ENCODE measurements around the gene TTBK2. TPM values are rescaled to one million over a fixed set of nuclear protein-coding genes. Genes with fewer than 3 reads are reported as not detected.

The TTBK2 gene
- total RNA-seq, 1 experiment from 2014 or later, result 12.5 TPM

DNA sequence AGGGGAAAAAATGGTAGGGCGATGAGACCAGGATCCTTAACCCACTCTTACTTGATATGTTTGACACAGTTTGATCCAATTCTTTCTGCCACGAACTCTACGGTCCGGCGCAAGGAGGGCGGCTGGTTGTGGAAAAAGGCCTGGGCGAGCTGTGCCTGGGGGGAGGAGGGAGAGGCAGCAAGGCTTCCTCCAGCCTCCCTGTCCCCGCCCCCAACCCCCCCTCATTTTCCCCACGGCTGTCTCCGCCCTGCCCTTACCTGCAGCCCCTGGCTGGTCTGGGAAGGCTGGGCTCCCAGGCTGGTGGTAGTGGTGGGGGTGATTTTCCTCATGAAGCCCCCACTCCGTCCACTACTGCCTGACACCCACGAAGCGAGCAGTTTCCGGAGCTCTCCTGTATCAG lies 191.6 kb downstream of the TTBK2 start:
- DNase-seq (ENCODE audit: low spot score), result no peak

DNA sequence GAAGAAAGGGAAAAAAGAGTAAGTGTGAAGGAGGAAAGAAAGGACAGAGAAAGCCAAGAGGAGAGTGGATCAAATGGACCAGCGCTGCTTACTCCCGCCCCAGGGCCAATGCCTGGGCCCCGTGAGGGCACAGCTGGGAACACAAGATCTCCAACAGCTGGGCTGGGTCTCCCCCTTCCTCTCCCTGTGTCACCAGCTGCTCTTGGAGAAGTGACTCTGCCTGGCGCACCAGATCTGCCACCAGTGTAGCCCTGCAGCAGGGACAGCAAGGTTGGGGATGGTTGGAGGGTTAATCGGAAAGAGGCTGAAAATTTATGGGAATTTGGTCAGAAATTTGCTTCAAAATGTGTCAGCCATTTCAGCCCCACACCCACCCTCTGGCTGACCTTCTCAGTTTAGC lies 192.0 kb downstream of the TTBK2 start:
- DNase-seq (ENCODE audit: low spot score), result no peak

DNA sequence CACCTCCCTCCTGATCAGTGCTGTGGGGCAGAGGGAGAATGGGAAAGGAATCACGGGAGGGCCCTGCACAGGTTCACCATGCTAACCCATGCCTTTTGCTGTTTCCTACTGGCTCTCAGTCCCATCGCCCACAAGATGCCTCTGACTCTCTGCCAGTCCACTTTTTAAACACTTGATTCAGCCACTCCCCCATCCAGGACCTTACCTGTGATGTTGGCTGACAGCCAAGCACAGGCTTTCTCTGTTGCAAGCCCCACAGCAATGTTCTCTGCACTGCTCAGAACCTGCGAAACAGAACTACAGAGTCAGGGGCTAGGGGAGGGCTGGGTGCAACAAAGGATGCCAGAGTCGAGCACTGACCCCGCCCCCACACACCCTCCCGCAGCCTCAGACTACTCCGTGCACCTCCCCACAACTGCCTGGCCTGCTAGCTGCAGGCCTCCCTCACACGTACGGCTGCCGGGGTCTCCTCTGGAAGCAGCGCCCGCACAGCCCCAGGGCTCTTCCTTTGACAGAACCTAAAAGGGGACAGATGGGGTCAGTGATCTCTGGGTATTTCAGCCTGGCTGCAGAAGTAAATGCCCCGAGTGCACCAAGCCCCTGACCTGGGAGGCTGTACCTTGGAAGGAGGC lies 192.7 kb downstream of the TTBK2 start:
- no peak for DNase-seq (ENCODE audit: low spot score)

DNA sequence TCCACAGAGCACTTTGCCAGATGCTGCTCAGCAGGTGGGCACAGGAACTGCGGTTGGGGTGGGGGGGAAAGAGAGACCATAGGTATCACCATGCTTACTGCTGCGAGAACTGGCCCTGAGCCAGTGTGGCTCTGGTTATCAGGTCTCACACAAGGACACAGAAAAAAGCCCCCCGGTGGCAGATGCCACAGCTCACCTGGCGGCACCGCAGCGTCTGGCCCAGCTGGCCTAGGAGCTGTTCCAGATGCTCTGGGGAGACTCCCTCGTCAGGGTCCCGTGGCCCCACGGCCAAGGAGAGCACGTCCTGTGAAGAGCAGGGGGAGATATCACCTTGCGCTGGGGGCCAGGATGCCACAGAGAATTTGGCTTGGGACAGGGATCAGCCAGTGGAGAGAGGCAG lies 194.5 kb downstream of the TTBK2 start:
- no peak for DNase-seq (ENCODE audit: low spot score)

DNA sequence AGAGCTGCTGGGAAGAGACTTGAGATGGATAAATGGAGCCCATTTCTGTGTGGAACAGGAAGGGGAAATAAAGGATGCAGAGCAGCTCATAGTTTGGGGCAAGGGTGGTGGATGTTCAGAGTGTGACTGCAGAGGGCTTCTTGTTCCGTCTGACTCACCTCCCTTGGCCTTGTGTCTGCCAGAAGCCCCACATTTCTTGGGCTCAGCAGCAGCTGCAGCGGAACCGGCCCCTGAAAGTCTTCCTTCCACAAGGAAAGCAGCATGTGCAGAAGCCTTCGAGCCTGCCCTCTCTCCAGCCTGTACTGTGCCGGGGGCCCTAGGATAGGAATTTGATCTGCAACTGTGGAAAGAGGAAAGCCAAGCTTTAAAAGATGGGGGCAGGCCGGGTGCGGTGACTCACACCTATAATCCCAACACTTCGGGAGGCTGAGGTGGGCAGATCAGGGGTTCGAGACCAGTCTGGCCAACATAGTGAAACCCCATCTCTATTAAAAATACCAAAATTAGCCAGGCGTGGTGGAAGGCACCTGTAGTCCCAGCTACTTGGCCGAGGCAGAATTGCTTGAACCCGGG lies 195.2 kb downstream of the TTBK2 start:
- no peak for DNase-seq (ENCODE audit: low spot score)

DNA sequence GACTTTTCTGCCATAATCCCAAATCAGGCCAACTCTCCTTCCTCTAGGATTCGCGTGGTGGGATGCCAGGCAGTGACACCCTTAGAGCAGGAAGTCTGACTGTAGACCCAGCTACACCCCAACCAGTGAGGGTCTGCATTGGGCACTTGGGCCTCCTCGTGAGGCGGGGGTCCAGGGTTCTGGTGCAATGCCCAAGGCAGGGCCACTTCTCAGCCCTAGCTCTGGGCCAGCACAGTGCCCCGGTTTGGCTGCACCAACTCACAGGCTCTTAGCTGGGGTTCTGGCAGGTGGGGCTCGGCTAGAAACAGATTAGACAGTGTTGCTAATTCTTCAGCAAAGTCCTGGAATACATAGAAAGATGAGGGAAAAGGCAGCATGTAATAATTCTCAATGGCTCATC lies 196.3 kb downstream of the TTBK2 start:
- no peak for DNase-seq (ENCODE audit: low spot score)

DNA sequence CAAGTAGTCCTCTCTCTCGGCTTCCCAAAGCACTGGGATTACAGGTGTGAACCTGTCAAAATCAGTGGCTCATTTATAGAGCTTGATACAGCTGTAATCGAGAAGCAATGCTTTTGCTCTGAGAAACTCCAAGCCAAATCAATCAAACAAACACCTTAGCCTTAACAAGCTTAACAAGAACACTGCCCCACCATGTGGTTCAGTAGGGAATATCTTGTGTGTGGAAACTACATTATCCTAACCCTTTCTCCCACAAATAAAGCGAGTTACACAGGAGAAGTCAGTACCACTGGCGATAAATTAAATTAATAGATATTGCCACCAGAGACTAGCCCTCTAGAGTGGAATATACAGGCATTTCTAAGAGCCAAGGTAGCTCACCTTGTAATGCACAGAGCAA lies 197.5 kb downstream of the TTBK2 start:
- DNase-seq (ENCODE audit: low spot score), result peak; percentile 19

DNA sequence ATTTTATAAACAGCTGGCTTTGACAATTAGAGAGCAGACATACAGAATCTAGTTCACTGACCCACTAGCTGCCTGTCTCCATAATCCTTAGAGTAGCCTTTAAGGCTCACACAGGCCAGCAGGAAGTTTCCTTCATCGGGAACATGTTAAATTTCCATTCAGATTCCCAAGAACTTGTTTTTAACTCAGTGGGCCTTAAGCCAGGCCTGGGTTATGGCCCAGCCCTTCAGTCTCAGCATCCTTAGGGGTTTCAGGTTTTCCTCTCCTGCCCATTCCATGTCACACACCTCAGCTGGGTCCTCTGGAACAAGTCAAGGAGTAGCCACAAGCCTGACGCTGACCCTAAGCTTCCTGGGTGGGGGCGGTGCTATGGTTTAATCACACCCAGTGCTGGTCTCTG lies 198.7 kb downstream of the TTBK2 start:
- no peak for DNase-seq (ENCODE audit: low spot score)

DNA sequence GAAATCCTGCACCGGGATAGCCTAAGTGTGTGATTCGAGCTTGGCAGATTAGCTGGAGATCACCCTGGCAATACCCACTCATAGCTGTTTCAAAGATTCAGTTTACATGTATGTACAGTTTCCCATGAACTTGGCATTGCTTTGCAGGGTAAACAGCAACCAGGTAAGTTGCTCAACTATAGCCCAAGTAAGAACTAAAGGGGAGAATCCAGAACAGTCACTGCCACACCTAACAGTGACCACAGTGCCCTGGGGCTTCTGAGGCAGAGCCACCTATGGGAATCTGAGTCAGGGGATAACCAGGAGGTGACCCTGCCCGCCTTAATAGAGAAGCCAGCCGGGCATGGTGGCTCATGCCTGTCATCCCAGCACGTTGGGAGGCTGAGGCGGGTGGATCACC lies 199.6 kb downstream of the TTBK2 start:
- no peak for DNase-seq (ENCODE audit: low spot score)

DNA sequence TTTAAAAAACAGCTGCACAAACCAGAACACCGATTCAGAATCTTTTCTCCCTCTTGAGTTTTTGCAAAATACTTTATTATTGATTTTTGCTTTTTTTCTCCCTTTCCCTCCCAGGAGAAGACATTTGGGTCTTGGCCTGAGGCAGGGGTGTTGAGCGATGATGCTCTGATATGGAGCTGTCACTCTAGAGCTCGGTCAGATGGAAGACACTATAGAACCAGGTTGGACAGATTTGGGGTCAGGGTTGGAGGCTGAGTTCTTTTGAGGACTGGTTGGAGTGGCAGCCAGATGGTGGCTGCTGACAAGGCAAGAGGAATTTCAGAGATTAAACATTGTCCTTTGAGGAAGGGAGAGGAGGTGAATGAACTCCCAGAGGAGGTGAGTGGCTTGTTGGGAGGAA lies 200.5 kb downstream of the TTBK2 start:
- DNase-seq (ENCODE audit: low spot score), result no peak

DNA sequence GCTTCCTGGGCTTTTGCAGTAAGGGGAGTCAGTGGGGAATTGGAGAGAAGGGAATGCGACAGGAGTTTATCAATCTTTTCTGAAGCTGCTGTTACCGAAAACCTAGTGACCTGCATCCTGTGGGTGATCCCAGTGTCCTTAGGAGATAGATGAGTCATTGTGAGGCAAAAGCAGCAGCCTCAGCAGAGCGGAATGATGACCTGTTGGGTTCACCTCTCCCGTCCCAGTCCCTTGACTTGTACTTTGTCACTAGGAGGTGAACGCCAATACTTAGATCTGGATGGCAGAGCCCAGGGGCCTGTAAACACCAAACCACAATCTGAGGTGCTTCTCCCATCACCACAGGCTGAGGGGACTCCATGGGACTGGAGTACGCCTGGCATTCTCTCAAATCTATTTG lies 201.5 kb downstream of the TTBK2 start:
- no peak for DNase-seq (ENCODE audit: low spot score)

DNA sequence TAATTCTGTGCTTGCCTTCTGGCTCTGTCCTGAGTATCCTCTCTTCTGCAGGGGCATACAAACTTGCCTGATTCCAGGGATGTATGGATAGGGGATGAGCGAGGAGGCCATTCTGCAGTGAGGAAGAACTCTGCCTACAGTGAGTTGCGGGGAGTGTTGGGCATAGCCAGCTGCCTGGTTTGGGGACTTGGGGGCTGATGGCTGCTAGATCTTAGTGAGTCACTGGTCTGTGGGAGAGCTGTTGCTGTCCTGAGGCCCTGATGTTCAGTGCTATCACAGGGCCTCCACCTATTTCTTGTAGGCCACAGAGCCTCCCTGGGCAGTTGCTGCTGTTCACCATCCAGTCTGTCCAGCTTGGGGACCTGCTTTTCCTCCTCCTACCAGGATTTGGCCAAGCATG lies 204.0 kb downstream of the TTBK2 start:
- DNase-seq (ENCODE audit: low spot score), result no peak

DNA sequence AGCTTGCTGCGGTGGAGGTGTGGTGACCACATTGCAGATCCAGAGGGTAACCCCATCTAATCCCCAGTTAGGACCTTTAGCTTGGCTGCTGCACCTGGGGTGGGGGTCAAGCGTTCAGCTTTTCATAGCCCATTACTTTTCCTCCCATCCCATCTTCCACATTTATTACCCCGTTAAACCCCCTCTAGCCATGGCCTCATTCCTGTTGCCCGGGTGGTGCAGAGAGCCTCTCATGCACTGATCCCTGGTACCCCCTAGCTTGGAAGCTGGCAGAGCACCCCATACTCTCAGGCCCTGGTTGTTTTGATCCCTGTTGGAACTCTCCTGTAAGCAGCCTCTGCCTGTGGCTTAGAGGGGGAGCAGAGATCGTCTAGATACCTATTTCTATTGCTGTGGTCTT lies 204.5 kb downstream of the TTBK2 start:
- DNase-seq (ENCODE audit: low spot score), result no peak

DNA sequence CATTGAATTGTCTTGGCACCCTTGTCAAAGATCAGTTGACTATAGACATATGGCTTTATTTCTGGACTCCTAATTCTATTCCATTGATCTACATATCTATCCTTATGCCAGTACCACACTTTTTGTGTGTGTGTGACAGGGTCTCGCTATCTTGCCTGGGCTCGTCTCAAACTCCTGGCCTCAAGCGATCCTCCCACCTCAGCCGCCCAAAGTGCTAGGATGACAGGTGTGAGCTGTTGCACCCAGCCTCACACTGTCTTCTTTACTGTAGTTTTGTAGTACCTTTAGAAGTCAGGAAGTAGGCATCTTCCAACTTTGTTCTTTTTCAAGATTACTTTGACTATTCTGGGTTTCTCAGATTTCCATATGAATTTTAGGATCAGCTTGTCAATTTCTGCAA lies 208.0 kb downstream of the TTBK2 start:
- no peak for DNase-seq (ENCODE audit: low spot score)

DNA sequence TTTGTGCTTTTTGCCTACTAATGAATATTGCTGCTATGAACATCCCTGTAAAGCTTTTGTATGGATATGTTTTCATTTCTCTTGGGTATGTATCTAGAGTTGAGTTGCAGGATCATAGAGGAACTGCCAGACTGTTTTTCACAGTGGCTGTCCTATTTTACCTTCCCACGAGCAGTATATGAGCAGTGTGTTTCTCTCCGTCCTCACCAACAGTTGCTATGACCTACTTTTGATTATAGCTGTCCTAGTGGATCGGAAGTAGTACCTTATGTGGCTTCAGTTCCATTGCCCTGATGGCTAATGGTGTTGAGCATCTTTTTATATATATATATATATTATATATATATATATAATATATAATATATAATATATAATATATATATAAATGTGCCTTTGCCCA lies 208.8 kb downstream of the TTBK2 start:
- DNase-seq (ENCODE audit: low spot score), result no peak

DNA sequence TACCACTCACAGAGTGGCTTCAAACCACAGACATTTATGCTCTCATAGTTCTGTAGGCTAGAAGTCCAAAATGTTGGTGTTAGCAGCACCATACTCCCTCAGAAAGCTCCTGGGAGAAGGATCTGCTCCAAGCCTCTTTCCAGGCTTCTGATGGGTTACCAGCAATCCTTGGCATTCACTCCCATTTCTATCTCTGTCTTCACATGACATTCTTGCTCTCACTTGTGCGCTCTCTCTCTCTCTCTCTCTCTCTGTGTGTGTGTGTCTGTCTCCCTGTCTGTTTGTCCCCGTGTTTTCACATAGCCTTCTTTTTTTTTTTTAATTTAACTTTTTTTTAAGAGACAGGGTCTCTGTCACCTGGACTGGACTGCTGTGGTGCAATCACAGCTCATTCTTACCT lies 209.9 kb downstream of the TTBK2 start:
- DNase-seq (ENCODE audit: low spot score), result no peak

DNA sequence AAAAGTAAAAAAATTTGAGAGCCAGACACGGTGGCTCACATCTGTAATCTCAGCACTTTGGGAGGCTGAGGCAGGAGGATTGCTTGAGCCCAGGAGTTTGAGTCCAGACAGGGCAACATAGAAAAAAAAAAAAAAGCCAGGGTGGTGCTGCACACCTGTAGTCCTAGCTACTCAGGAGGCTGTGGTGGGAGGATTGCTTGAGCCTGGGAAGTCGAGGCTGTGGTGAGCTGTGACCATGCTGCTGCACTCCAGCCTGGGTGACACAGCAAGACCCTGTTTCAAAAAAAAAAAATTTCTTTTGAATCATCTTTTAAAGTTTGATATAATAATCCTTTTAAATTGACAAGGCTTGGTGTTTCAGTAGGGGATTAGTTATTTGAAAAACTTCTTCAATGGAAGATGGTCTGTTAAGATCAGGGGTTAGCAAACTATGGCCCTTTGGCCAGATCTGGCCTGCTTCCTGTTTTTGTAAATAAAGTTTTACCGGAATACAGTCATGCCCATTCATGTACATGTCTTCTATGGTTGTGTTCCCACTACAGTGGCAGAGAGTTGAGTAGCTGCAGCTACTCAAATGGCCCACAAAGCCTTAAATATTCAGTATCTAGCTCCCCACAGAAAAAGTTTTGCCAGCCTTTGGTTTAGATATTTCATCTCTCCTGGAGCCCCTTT lies 212.6 kb downstream of the TTBK2 start:
- DNase-seq (ENCODE audit: low spot score), result no peak

DNA sequence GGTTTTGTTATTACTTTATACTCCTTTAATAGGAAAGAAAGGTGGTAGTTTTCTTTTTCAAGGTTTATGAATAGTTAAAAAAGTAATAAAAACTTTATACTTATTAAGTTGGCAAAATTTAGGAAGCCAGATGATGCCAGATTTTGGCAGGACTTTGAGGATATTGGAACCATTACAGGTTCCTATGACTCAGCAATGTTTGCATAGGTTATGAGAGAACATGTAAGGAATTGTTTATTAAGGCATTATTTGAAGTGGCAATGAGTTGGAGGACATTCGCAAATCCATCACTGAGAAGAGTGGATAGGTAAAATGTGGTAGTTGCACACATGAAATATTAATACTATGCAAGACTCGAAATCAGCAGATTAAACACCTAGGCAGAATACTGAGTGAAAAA lies 213.5 kb downstream of the TTBK2 start:
- peak; percentile 7 for DNase-seq (ENCODE audit: low spot score)

DNA sequence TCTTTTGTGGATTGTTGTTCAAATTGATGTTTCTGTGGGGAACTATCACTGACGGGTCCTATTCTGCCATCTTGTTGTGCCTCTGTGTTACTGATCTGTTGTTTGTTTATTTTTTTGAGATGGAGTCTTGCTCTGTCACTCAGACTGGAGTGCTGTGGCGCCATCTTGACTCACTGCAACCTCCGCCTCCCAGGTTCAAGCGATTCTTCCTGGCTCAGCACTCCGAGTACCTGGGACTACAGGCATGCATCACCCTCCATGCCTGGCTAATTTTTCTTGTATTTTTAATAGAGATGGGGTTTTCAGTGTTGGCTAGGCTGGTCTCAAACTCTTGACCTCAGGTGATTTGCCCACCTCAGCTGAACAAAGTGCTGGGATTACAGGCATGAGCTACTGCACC lies 215.2 kb downstream of the TTBK2 start:
- DNase-seq (ENCODE audit: low spot score), result no peak

DNA sequence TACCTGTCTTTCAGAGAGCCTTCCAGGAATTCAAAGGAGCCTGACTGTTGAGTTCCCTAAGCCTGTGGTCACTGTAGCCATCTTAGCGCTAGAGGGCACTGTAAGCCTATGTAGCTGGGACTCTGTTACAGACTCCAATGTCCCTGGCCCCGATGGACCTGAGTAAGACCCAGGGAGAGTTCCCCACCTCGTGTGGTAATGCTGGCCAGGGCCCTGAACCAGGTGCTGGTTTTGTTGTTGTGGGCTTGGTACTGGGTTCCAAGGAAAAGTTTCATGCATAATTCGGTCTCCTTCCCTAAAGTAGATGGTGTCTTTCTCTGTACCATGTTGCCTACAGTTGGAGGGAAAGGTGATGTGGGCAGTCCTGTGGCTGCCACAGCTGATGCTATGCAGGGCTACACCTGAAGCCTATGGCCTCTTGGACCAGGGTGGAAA lies 216.1 kb downstream of the TTBK2 start:
- peak; percentile 92 for DNase-seq (ENCODE audit: low spot score)

DNA sequence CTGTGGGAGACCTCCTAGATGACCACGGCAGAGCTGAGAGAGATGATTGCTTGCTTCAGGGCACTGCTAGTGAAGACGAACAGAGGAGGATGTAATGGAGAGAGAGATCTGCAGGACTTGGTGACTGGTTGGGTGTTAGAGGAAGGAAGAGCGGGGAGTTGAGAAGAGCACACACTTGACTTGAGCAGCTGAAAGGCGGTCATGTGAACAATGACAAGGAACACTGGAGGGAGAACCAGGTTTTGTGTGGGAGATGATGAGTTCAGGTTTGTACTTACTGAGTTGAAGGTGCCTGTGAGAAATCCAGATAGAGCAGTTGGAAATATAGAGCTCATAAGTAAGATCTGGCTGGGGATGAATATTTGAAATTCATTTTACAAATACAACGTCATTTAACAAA lies 224.0 kb downstream of the TTBK2 start:
- no peak for DNase-seq (ENCODE audit: low spot score)

DNA sequence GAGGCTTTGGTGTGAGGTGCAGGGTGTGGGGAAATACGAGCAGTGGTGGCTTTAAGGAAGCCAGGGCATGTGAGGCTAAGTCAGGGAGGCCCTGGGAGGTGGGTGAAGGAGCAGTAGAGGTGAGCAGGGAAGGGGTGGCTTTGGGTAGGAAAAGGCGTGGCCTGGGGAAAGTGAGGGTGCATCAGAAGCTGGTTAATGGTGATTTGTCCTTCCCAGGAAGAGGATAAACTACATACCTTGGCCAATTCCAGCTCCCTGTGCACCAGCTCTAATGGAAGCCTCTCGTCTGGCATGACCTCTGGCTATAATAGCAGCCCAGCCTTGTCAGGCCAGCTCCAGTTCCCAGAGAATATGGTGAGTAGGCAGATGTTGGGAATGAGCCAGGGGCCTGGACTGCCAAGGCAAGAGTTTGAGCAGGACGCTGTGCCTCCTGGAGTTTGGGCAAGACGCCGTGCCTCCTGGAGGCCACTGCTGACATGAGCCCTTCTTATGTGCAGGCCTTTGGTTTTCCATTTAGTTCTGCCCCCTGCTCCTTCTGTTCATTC lies 225.0 kb downstream of the TTBK2 start:
- DNase-seq (ENCODE audit: low spot score), result no peak

DNA sequence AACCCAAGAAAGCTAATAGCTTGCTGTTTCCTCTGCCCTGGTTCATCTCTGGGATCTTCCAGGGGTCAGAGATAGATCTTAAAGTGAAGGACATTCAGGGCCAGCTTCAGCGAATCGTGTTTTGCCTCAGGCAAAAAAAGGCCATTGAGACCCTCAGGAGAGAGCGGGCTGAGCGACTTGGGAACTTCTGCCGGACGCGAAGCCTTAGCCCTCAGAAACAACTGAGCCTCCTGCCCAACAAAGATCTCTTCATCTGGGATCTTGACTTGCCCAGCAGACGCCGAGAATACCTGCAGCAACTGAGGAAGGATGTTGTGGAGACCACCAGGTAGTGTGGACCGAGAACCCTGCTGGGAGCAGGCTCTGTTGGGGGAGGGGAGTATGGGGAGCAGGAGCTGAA lies 226.2 kb downstream of the TTBK2 start:
- DNase-seq (ENCODE audit: low spot score), result no peak

Measured in HT-29 (cell line).